Fibroblast of lung (primary cell): Measurements from ENCODE around the gene CPNE4. TPM values are rescaled to one million over a fixed set of nuclear protein-coding genes. Genes with fewer than 3 reads are reported as not detected.

ENCODE experiments used
- DNase-seq, 2 donors: peaks; one replicate each; pipeline versions ENCODE4 v3.0.0 to v3.0.0-alpha.2; 2010; ENCODE audit warnings: low read depth in 2 of 2
- H2AFZ ChIP-seq: 2 replicates; pipeline ENCODE4 v1.5.1; 2012; ENCODE audit warnings: low read length, control low read depth, inconsistent platforms
- H3K27ac ChIP-seq: 2 replicates; pipeline ENCODE4 v1.5.1; 2011; ENCODE audit warnings: low read length, control low read depth; ENCODE audit not compliant: insufficient read depth
- H3K27me3 ChIP-seq: 2 replicates; pipeline ENCODE4 v1.5.1; 2011; ENCODE audit warnings: mild to moderate bottlenecking, low read length; ENCODE audit not compliant: control insufficient read depth, insufficient read depth
- H3K36me3 ChIP-seq: 2 replicates; pipeline ENCODE4 v1.5.1; 2011; ENCODE audit warnings: low read length; ENCODE audit not compliant: control insufficient read depth, insufficient read depth
- H3K4me1 ChIP-seq: 2 replicates; pipeline ENCODE4 v1.5.1; 2011; ENCODE audit warnings: low read length; ENCODE audit not compliant: control insufficient read depth, insufficient read depth; ENCODE audit errors: extremely low read depth
- H3K4me2 ChIP-seq: 2 replicates; pipeline ENCODE4 v1.5.1; 2011; ENCODE audit warnings: low read length, control low read depth; ENCODE audit not compliant: insufficient read depth; ENCODE audit errors: extremely low read depth
- H3K4me3 ChIP-seq, 4 experiments: fragments of 200-600 bp in 1 of 4; sonication (generic) in 1 of 4; replicated peaks in 1 of 4; 2 replicates each; pipeline ENCODE4 v1.5.1; 2011 to 2016; ENCODE audit warnings: low read length in 4 of 4, low read depth in 3 of 4, mild to moderate bottlenecking in 3 of 4, control low read depth in 2 of 4, inconsistent platforms in 1 of 4, mixed read lengths in 1 of 4; ENCODE audit not compliant: insufficient read depth in 1 of 4; ENCODE audit errors: control extremely low read depth in 1 of 4
- H3K79me2 ChIP-seq: 2 replicates; pipeline ENCODE4 v1.5.1; 2012; ENCODE audit warnings: mild to moderate bottlenecking, low read length, inconsistent platforms; ENCODE audit not compliant: control insufficient read depth, insufficient read depth
- H3K9ac ChIP-seq: 2 replicates; pipeline ENCODE4 v1.5.1; 2011; ENCODE audit warnings: mild to moderate bottlenecking, low read length, control low read depth; ENCODE audit not compliant: insufficient read depth
- H3K9me3 ChIP-seq: 2 replicates; pipeline ENCODE4 v1.5.1; 2012; ENCODE audit warnings: low read depth, low read length; ENCODE audit not compliant: control insufficient read depth, insufficient read depth
- H4K20me1 ChIP-seq: 2 replicates; pipeline ENCODE4 v1.5.1; 2011; ENCODE audit warnings: low read length; ENCODE audit not compliant: control insufficient read depth, insufficient read depth; ENCODE audit errors: extremely low read depth
- CTCF ChIP-seq, 2 donors: IDR thresholded peaks in 1 of 2; conservative IDR thresholded peaks in 1 of 2; 1 replicate in 1 of 2; 2 replicates in 1 of 2; pipeline ENCODE4 v1.5.1; 2011 to 2012; ENCODE audit warnings: low read length in 2 of 2, control low read depth in 1 of 2, inconsistent platforms in 1 of 2, low read depth in 1 of 2, mild to moderate bottlenecking in 1 of 2
- EZH2 ChIP-seq: IDR thresholded peaks from 2 replicates; pipeline ENCODE4 v1.5.1; 2012; ENCODE audit warnings: low read length, control low read depth, mild to moderate bottlenecking; ENCODE audit errors: missing control alignments
- polyA plus RNA-seq, 2 donors: library from polyadenylated mRNA; depleted of rRNA in 1 of 2; stranded (reverse) in 1 of 2; unstranded in 1 of 2; fragments of >200 nt; gene quantifications; 2 replicates each; pipeline ENCODE4 v1.2.1, GENCODE V29; 2011 to 2012; ENCODE audit warnings: missing spikeins in 1 of 2
- total RNA-seq: library from RNA; depleted of rRNA; stranded (reverse); fragments of >200 nt; gene quantifications from 2 replicates; pipeline ENCODE4 v1.2.1, GENCODE V29; 2014

Gene CPNE4
- total and polyA plus RNA-seq, 2 donors (not counting 1 experiment from before 2014, with no cell fraction given), result 0.17 TPM; not detected in 1

- Histone ChIP-seq H3K9ac (no peak overlapping the region), H3K4me2 (no peak overlapping the region), H3K36me3 (no peaks in the 10 kb centered on the region), H3K4me1 (no peaks in the 10 kb centered on the region), H3K4me3 (no peak overlapping the region), H3K27ac (no peak overlapping the region), H3K9me3 (no peaks in the 10 kb centered on the region), H3K79me2 (no peaks in the 10 kb centered on the region), H4K20me1 (no peaks in the 10 kb centered on the region), H3K27me3 (no peaks in the 10 kb centered on the region), H2AFZ (no peak overlapping the region)
- DNase-seq, result no peak
- no peak for TF ChIP-seq EZH2
- no peak for TF ChIP-seq CTCF (conservative IDR thresholded peaks at IDR 0.05 in 1 of 2, IDR thresholded peaks at IDR 0.05 in 1 of 2; ENCODE audit: low read depth in 1 of 2, low read length in 2 of 2)
Observed at GRCh38 chr3:131733086-131733841, 301.6 kb downstream of the CPNE4 start.

GRCh38 chr3:131731709-131732108 is 303.1 kb downstream of the CPNE4 start:
- TF ChIP-seq CTCF (conservative IDR thresholded peaks at IDR 0.05 in 1 of 2, IDR thresholded peaks at IDR 0.05 in 1 of 2; ENCODE audit: low read depth in 1 of 2, low read length in 2 of 2) (no peak), EZH2 (no peak)
- no peaks in the 10 kb centered on the region for H3K9me3 ChIP-seq
- DNase-seq, result no peak
- no peaks in the 10 kb centered on the region for H3K27me3 ChIP-seq
- no peaks in the 10 kb centered on the region for H3K4me1 ChIP-seq
- no peaks in the 10 kb centered on the region for H3K79me2 ChIP-seq
- no peaks in the 10 kb centered on the region for H4K20me1 ChIP-seq
- no peak overlapping the region for H3K4me2 ChIP-seq
- H3K4me3 ChIP-seq, result no peak overlapping the region
- no peak overlapping the region for H2AFZ ChIP-seq
- no peak overlapping the region for H3K9ac ChIP-seq
- no peak overlapping the region for H3K27ac ChIP-seq
- H3K36me3 ChIP-seq, result no peaks in the 10 kb centered on the region

- Histone ChIP-seq H3K4me2 (no peak overlapping the region), H3K4me3 (no peak overlapping the region), H3K9ac (no peak overlapping the region), H3K79me2 (no peaks in the 10 kb centered on the region), H3K9me3 (no peaks in the 10 kb centered on the region), H3K36me3 (no peaks in the 10 kb centered on the region), H3K4me1 (no peaks in the 10 kb centered on the region), H3K27me3 (no peaks in the 10 kb centered on the region), H4K20me1 (no peaks in the 10 kb centered on the region), H3K27ac (no peak overlapping the region), H2AFZ (no peak overlapping the region)
- TF ChIP-seq CTCF (conservative IDR thresholded peaks at IDR 0.05 in 1 of 2, IDR thresholded peaks at IDR 0.05 in 1 of 2; ENCODE audit: low read depth in 1 of 2, low read length in 2 of 2) (no peak), EZH2 (no peak)
- no peak for DNase-seq
Observed at GRCh38 chr3:131730581-131730980, 304.2 kb downstream of the CPNE4 start.
